SK-N-SH treated with all-trans-retinoic acid at 6 μM for 48 hours (cell line): ENCODE measurements around the gene CYP2W1.

Experiments used
- ATAC-seq: fragments of 200-7000 bp; cut with Tn5 transposase; 3 replicates; pipeline ENCODE4 v1.9.1; 2020; ENCODE audit warnings: mild to moderate bottlenecking, moderate library complexity
- ARNTL ChIP-seq: fragments of 450-650 bp; formaldehyde crosslinking; IDR thresholded peaks from 2 replicates; pipeline ENCODE4 v1.5.0; 2020; ENCODE audit warnings: low read depth, mild to moderate bottlenecking, moderate library complexity, borderline replicate concordance
- BACH2 ChIP-seq: fragments of 250-450 bp; sonication (Bioruptor Pico); IDR thresholded peaks from 2 replicates; pipeline ENCODE4 v1.9.0; 2021; ENCODE audit warnings: mild to moderate bottlenecking, borderline replicate concordance
- CSDC2 ChIP-seq: fragments of 250-450 bp; sonication (Bioruptor Pico); IDR thresholded peaks from 2 replicates; pipeline ENCODE4 v1.5.0; 2020; ENCODE audit warnings: mild to moderate bottlenecking, moderate library complexity
- ESRRG ChIP-seq: fragments of 250-450 bp; sonication (Bioruptor Pico); IDR thresholded peaks from 2 replicates; pipeline ENCODE4 v1.6.1; 2021; ENCODE audit warnings: mild to moderate bottlenecking
- GLIS3 ChIP-seq: fragments of 250-450 bp; sonication (Bioruptor Pico); IDR thresholded peaks from 2 replicates; pipeline ENCODE4 v1.5.0; 2020; ENCODE audit warnings: mild to moderate bottlenecking, moderate library complexity
- ISL1 ChIP-seq: fragments of 250-450 bp; sonication (Bioruptor Pico); IDR thresholded peaks from 2 replicates; pipeline ENCODE4 v2.1.2; 2022; ENCODE audit warnings: mild to moderate bottlenecking, moderate library complexity
- PPARA ChIP-seq: fragments of 250-450 bp; sonication (Bioruptor Pico); IDR thresholded peaks from 2 replicates; pipeline ENCODE4 v1.5.0; 2020; ENCODE audit warnings: mild to moderate bottlenecking, borderline replicate concordance
- RARB ChIP-seq: fragments of 250-450 bp; sonication (Bioruptor Pico); IDR thresholded peaks from 2 replicates; pipeline ENCODE4 v1.8.0; 2021; ENCODE audit warnings: mild to moderate bottlenecking, moderate library complexity
- SNAI2 ChIP-seq: fragments of 250-450 bp; sonication (Bioruptor Pico); IDR thresholded peaks from 2 replicates; pipeline ENCODE4 v1.5.0; 2020; ENCODE audit warnings: mild to moderate bottlenecking, moderate library complexity
- TCF4 ChIP-seq: fragments of 250-450 bp; sonication (Bioruptor Pico); IDR thresholded peaks from 2 replicates; pipeline ENCODE4 v1.8.0; 2021; ENCODE audit warnings: mild to moderate bottlenecking, moderate library complexity, borderline replicate concordance
- TOX ChIP-seq: fragments of 250-450 bp; sonication (Bioruptor Pico); IDR thresholded peaks from 2 replicates; pipeline ENCODE4 v1.8.0; 2021; ENCODE audit warnings: mild to moderate bottlenecking, moderate library complexity, borderline replicate concordance
- ZC3H10 ChIP-seq: fragments of 250-450 bp; sonication (Bioruptor Pico); IDR thresholded peaks from 2 replicates; pipeline ENCODE4 v1.5.1; 2021; ENCODE audit warnings: mild to moderate bottlenecking, moderate library complexity
- ZFP3 ChIP-seq: fragments of 250-450 bp; sonication (Bioruptor Pico); IDR thresholded peaks from 2 replicates; pipeline ENCODE4 v1.5.0; 2020; ENCODE audit warnings: mild to moderate bottlenecking, moderate library complexity
- ZFP30 ChIP-seq: fragments of 450-650 bp; formaldehyde crosslinking; IDR thresholded peaks from 2 replicates; pipeline ENCODE4 v1.5.0; 2022; ENCODE audit warnings: mild to moderate bottlenecking, moderate library complexity
- ZNF565 ChIP-seq: fragments of 450-650 bp; formaldehyde crosslinking; conservative IDR thresholded peaks from 2 replicates; pipeline ENCODE4 v1.5.0; 2020; ENCODE audit warnings: low read depth, mild to moderate bottlenecking, moderate library complexity
- ZNF70 ChIP-seq: fragments of 450-650 bp; formaldehyde crosslinking; IDR thresholded peaks from 2 replicates; pipeline ENCODE4 v1.5.0; 2020; ENCODE audit warnings: mild to moderate bottlenecking, moderate library complexity
- ZNF8 ChIP-seq: fragments of 450-650 bp; formaldehyde crosslinking; IDR thresholded peaks from 2 replicates; pipeline ENCODE4 v1.5.0; 2020; ENCODE audit warnings: mild to moderate bottlenecking, moderate library complexity
- TF ChIP-seq, protein P1 (sequence below): fragments of 250-450 bp; sonication (Bioruptor Pico); IDR thresholded peaks from 2 replicates; pipeline ENCODE4 v1.8.0; 2021; ENCODE audit warnings: low read depth, mild to moderate bottlenecking, moderate library complexity, borderline replicate concordance
- TF ChIP-seq, protein P2 (sequence below): fragments of 250-450 bp; sonication (Bioruptor Pico); IDR thresholded peaks from 2 replicates; pipeline ENCODE4 v1.5.1; 2021; ENCODE audit warnings: mild to moderate bottlenecking, moderate library complexity
- TF ChIP-seq, protein P3 (sequence below): fragments of 250-450 bp; sonication (Bioruptor Pico); IDR thresholded peaks from 2 replicates; pipeline ENCODE4 v1.5.0; 2020; ENCODE audit warnings: mild to moderate bottlenecking, moderate library complexity
- TF ChIP-seq, protein P4 (sequence below): fragments of 250-450 bp; sonication (Bioruptor Pico); IDR thresholded peaks from 2 replicates; pipeline ENCODE4 v1.5.1; 2020; ENCODE audit warnings: low read depth, mild to moderate bottlenecking, moderate library complexity

CYP2W1 gene

DNA sequence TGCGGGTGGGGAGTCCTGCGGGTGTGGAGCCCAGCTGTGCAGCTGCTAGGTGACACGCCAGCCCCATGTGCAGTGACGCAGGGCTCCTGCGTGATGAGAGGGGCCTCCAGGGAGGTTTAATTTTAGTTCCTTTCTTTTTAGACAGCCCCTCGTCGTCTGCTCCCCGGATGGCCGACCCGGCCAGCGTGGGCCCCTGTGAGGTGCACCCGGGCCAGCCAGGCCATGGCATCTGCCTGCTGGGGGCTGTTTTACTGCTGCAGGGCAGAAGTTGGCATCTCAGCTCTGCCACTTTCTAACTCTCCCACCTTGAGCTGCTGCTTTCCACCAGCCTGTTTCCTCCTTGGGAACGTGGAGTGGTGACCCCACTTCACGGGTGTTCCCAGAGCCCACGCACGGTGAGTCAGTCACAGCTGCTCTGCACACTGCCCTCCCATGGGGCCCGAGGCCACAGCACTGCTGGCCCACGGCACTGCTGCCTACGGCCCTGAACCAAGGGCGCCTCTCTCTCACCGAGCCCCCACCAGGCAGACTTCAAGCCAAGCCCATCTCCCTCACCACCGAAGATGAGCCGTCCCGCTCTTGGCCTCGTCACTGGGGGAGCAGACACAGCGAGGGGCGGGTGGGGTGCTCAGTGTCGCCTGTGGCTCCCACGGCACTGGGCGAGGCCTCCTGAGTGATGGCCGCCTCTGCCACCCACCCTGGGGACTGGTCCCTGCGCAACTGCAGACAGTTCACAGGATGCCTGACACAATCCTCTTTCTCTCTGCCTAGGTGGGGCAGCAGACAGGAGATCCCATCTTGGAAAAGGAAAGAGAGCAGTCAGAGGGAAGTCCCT, 21.3 kb downstream of the CYP2W1 start:
- no peak for ATAC-seq
- TF ChIP-seq, protein P1, sequence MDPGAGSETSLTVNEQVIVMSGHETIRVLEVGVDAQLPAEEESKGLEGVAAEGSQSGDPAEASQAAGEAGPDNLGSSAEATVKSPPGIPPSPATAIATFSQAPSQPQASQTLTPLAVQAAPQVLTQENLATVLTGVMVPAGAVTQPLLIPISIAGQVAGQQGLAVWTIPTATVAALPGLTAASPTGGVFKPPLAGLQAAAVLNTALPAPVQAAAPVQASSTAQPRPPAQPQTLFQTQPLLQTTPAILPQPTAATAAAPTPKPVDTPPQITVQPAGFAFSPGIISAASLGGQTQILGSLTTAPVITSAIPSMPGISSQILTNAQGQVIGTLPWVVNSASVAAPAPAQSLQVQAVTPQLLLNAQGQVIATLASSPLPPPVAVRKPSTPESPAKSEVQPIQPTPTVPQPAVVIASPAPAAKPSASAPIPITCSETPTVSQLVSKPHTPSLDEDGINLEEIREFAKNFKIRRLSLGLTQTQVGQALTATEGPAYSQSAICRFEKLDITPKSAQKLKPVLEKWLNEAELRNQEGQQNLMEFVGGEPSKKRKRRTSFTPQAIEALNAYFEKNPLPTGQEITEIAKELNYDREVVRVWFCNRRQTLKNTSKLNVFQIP (CRISPR knock-in tag), result no peak
- TF ChIP-seq ZNF8 (CRISPR knock-in tag) (no peak), ISL1 (CRISPR knock-in tag) (no peak)
- TF ChIP-seq, protein P2, sequence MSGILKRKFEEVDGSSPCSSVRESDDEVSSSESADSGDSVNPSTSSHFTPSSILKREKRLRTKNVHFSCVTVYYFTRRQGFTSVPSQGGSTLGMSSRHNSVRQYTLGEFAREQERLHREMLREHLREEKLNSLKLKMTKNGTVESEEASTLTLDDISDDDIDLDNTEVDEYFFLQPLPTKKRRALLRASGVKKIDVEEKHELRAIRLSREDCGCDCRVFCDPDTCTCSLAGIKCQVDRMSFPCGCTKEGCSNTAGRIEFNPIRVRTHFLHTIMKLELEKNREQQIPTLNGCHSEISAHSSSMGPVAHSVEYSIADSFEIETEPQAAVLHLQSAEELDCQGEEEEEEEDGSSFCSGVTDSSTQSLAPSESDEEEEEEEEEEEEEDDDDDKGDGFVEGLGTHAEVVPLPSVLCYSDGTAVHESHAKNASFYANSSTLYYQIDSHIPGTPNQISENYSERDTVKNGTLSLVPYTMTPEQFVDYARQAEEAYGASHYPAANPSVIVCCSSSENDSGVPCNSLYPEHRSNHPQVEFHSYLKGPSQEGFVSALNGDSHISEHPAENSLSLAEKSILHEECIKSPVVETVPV (CRISPR knock-in tag), result no peak
- TF ChIP-seq, all 23 proteins: peak for 0

DNA sequence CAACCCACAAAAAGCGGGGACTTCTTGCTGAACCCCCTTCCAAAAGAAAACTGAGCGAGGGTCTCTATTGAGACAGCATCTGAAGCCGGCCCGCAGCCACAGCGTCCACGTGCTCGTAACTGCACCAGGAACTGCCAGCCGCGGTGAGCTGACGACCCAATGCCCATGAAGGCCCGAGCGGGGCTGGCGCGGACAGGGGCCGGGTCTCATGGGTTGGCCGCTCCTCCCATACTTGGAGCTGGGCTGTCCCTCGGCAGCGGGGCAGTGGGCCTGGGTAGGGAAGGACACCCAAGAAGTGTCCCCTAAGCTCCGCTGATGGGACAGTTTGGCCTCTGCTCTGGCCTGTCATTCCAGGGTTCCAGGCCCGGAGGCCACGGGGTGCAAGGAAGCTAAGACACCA, 22.3 kb downstream of the CYP2W1 start:
- TF ChIP-seq ESRRG (CRISPR knock-in tag) (no peak), GLIS3 (CRISPR knock-in tag) (no peak), CSDC2 (CRISPR knock-in tag) (no peak), ARNTL (CRISPR knock-in tag) (no peak), ZC3H10 (CRISPR knock-in tag) (no peak), RARB (CRISPR knock-in tag) (no peak), ZFP3 (no peak), ISL1 (CRISPR knock-in tag) (no peak), TCF4 (no peak), PPARA (CRISPR knock-in tag) (no peak), ZNF565 (no peak), TOX (no peak), SNAI2 (CRISPR knock-in tag) (no peak), BACH2 (CRISPR knock-in tag) (no peak), ZFP30 (no peak), ZNF70 (CRISPR knock-in tag) (no peak)
- TF ChIP-seq, protein P1 (CRISPR knock-in tag), result no peak
- TF ChIP-seq, protein P2 (CRISPR knock-in tag), result no peak
- TF ChIP-seq, protein P3, sequence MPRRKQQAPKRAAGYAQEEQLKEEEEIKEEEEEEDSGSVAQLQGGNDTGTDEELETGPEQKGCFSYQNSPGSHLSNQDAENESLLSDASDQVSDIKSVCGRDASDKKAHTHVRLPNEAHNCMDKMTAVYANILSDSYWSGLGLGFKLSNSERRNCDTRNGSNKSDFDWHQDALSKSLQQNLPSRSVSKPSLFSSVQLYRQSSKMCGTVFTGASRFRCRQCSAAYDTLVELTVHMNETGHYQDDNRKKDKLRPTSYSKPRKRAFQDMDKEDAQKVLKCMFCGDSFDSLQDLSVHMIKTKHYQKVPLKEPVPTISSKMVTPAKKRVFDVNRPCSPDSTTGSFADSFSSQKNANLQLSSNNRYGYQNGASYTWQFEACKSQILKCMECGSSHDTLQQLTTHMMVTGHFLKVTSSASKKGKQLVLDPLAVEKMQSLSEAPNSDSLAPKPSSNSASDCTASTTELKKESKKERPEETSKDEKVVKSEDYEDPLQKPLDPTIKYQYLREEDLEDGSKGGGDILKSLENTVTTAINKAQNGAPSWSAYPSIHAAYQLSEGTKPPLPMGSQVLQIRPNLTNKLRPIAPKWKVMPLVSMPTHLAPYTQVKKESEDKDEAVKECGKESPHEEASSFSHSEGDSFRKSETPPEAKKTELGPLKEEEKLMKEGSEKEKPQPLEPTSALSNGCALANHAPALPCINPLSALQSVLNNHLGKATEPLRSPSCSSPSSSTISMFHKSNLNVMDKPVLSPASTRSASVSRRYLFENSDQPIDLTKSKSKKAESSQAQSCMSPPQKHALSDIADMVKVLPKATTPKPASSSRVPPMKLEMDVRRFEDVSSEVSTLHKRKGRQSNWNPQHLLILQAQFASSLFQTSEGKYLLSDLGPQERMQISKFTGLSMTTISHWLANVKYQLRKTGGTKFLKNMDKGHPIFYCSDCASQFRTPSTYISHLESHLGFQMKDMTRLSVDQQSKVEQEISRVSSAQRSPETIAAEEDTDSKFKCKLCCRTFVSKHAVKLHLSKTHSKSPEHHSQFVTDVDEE, result no peak
- TF ChIP-seq, protein P4, sequence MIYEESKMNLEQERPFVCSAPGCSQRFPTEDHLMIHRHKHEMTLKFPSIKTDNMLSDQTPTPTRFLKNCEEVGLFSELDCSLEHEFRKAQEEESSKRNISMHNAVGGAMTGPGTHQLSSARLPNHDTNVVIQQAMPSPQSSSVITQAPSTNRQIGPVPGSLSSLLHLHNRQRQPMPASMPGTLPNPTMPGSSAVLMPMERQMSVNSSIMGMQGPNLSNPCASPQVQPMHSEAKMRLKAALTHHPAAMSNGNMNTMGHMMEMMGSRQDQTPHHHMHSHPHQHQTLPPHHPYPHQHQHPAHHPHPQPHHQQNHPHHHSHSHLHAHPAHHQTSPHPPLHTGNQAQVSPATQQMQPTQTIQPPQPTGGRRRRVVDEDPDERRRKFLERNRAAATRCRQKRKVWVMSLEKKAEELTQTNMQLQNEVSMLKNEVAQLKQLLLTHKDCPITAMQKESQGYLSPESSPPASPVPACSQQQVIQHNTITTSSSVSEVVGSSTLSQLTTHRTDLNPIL (CRISPR knock-in tag), result no peak
- ATAC-seq, result no peak
